Measurements from ENCODE around the gene CEP112.
"Not testable (repeated sequence)": the region's sequence is repeated elsewhere in the genome, so short reads cannot be mapped to it uniquely, and the experiment has no call there.

Gene CEP112

GRCh38 chr17:65762973-65763372, 429.0 kb downstream of the CEP112 start:
- no peak for DNase-seq

DNA sequence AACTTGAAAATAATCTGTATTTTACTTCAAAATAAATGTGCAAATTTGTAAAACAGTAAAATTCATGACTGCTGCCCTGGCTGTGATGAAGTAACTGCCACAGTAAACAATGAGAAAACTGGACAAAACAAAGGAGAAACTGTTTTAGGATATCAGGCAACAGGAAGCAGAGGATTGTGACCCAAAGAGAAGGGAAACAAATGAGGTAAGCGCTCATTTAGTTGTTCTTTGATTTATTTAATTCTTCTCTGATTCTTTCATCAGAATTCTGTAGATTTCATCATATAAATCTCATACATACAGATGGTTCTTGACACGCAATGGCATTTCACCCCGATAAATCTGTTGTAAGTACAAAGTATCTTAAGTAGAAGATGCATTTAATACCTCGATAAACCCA, 432.4 kb downstream of the CEP112 start:
- no peak for DNase-seq

GRCh38 chr17:65756760-65757159, 435.2 kb downstream of the CEP112 start:
- DNase-seq = no peak

DNA sequence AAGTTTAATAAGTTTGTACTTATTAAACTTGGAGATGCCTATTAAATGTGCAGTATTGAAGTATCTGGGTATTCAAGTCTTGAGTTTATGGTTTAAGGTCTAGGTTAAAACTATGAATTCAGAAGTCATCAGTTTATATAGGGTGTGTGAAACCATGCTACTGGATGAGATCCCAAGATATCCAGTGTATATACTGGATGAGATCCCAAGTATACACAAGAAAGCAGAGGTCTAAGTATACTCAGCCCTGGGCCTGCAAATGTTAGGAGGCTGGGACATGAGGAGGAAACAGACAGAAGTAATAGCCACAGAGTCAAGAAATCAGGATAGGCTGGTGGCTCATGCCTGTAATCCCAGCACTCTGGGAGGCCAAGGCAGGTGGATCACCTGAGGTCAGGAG, 436.1 kb downstream of the CEP112 start:
- DNase-seq = no peak

DNA sequence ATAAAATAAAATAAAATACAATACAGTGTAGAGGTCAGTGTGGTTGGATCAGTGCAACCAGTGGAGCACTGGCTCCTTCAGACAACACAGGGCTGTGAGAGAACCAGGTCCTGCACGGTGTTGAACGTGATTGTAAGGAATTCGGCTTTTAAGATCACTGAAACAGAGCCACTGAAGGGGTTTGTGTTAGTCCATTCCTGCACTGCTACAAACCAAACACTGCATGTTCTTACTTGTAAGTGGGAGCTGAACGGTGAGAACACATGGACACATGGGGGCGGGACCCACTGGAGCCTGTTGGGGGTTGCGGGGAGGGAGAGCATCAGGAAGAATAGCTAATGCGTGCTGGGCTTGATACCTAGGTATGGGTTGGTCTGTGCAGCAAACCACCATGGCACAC, 437.3 kb downstream of the CEP112 start:
- DNase-seq = no peak

DNA sequence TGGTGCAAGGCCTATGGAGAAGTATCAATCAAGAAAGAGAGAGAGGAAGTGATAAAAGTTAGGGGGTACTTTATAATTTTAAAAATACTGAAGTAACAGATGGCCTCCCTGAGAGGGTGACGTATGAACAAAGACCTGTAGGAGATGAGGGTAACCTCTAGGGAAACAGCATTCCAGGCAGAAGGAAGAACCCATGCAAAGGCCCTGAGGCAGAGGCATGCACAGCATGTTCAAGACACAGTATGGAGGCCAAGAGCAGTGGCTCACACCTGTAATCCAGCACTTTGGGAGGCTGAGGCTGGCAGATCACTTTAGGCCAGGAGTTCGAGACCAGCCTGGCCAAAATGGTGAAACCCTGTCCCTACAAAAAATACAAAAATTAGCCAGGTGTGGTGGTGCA, 437.9 kb downstream of the CEP112 start:
- no peak for DNase-seq

- DNase-seq = no peak
These were observed 438.6 kb downstream of the CEP112 start for GRCh38 chr17:65753348-65753747.

DNA sequence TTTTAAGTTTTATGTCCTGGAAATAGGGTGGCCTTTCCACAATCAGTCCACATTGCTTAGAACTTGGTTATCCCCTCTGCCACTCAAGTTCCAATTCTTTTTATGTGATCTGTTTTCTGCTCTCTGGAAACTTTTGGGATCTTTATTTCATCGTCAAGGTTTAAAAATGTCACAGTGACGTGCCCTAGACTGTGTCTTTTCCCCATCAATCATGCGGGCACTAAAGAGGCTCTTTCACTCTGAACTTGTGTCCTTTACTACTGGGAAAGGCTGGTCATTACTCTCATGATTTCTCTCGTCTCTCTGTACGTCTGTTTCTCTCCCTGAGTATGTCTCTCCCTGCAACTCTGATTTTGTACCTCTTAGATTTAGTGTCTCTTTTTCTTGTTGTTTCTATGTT, 440.7 kb downstream of the CEP112 start:
- DNase-seq = no peak

DNA sequence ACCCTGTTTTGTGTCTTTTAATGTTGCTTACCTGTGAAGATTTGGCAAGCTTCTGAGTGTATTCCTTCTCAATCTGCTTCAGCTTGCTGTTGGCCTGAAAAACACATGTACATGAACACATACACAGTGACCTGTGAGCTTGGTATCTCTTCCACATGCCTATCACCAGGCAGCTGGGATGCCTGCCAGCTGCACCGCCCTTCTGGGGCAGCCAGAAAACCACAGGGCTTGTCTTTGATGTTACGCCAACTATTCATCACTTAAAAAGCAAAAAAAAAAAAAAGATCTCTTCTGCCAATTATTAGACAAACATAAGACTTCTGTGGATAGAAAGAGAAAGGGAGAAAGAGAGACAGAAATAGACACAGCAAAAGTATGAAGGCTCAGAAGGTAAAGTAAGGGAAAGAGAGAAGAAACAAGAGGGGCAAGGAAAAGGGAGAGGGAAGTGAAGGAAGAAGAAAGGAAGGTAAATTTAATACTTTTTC, 441.3 kb downstream of the CEP112 start:
- no peak for DNase-seq

DNA sequence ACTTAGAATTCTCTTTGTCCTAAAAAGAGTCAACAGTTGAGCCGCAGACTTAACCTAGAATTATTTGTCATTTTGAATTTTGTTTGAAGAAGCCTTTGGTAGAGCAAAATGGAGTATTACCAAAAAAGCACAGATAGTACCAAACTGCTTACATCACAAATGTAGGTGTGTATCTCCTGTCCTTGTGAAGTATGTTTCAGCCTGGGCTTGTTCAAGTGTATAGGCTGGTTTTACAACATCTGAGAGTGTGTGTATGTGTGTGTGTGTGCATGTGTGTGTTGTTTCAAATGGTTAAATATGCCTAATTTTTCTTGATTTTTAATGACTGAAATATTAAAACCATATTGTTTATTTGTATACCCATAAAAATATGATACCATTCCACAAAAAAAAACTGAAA, 441.8 kb downstream of the CEP112 start:
- no peak for DNase-seq

DNA sequence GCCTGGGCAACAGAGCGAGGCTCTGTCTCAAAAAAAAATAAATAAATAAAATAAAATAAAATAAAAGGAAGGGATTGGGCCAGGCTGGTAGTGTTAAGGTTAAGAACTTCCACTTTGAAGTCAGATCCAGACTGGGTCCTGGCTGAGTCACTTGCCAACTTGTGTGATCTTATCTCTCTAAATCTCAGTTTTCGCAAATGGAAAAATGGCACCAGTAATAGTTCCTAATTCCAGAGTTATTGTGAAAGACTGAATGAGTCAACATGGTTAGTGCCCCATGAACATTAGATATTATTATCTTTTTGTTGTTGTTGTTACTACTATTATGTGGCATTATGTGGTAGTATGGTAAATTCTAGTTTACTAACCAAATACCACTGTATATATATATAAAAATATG, 442.5 kb downstream of the CEP112 start:
- DNase-seq = no peak

- no peak for DNase-seq
These were observed 446.7 kb downstream of the CEP112 start for GRCh38 chr17:65745241-65745640.

- no peak for DNase-seq
These were observed 448.7 kb downstream of the CEP112 start for GRCh38 chr17:65743308-65743655.

DNA sequence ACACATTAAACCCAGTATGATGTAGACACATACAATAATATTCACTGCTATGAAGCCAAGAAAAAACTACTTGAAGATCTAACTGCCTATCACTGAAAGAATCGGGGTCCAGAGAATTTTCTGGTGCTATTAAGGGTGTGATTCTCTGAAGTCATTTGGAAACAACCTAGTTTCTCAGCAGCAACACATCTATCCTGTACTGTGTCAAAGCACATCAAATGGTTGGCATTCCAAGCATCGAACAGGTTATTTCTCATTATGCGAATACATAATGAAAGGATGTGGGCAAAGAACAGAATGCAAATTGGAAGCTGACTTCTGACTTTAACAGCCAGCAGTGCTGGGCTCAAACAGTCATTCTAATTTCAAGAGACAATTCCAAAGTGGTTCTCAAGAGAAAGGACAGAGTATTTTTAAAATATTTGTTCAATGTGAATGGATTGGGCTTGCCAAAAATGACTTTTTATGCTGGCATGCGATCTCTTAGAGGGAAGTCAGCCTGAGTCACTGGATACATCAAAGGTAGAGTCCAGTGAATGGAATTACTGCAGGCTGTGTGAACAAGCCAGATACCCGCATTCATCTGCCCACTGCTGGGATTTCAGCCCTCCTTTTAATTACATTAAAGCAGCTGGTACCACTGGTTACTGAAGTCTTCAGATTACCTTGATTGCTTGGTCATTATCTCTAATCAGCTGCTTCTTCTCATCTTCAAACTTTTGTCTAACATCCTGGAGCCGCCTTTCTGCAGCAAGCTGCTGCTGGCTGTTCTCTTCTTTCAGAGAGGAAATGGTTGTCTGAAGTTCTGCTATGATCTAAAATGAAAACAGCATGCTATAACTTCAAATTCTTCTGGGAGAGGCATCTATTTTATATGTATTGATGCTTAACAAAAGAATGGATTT, 449.3 kb downstream of the CEP112 start:
- no peak for DNase-seq

DNA sequence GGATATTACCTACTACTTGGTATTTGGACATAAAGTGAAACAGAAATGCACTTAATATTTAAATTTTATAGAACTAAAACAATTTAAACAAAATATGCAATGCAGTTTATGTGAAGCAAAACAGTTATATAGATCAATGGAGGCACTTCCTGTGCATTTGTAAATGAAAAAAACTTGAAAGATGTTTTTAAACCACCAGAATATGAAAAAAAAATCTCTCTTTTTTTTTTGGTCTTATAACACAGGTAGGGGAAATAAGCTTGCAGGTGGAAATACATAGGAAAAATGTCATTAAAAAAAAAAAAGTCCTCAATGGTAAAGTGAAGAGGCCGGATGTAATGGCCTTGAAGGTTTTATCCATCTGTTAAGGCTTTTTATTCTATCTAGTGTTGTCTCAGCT, 450.2 kb downstream of the CEP112 start:
- DNase-seq = no peak

DNA sequence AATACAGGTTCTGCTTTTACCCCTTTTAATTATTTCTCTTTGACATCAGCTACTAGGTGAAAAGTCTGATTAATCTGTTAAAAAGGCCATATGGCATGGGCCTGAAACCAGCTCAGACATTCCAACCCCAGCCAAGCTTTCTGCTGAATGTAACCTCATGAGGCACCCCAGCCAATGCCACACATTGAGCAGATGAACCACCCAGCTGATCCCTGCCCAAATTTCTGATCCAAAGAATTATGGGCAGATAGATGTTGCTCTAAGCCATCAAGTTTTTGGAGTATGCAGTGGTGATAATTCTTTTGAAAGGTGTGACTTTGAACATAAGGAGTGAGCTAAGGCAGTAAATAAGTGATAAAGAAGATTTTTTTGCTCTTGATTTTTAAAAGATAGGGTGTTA, 452.9 kb downstream of the CEP112 start:
- no peak for DNase-seq

GRCh38 chr17:65737451-65737850, 454.5 kb downstream of the CEP112 start:
- DNase-seq = no peak

GRCh38 chr17:65733314-65733713, 458.6 kb downstream of the CEP112 start:
- no peak for DNase-seq

DNA sequence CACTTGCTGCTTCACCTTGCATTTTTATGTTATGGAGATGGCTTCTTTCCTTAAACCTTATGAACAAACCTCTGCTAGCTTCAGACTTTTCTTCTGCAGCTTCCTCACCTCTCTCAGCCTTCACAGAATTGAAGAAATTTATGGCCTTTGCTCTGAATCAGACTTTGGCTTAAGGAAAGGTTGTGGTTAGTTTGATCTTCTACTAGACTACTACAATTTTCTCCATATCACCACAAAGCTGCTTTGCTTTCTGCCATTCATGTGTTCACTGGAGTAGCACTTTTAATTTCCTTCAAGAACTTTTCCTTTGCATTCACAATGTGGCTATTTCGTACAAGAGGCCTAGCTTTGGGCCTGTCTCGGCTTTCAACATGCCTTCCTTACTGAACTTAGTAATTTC, 459.3 kb downstream of the CEP112 start:
- not testable (repeated sequence) for DNase-seq

DNA sequence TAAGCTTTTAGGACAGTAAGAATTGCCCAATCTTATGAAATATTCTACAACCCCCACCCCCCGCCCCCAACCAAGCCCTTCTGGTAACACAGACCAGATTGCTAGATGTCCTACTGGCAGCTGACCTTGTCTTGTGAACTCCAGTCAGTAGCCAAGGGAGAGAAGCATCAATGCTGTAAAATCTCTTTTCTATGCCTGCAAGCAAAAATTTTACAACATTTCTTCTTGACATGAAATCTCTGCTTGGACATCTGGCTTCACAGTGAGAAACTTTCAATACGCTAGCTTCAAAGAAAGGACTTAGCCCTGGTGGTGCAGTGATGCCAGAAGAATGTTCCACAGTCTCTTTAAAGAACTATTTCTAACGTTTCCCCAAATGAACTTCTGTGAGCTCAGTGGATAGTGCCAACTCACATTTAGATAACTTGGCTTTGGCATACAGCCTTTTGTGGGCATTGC, 461.2 kb downstream of the CEP112 start:
- no peak for DNase-seq

- no peak for DNase-seq
These were observed 462.7 kb downstream of the CEP112 start for GRCh38 chr17:65729207-65729606.

GRCh38 chr17:65727832-65728231, 464.1 kb downstream of the CEP112 start:
- no peak for DNase-seq

DNA sequence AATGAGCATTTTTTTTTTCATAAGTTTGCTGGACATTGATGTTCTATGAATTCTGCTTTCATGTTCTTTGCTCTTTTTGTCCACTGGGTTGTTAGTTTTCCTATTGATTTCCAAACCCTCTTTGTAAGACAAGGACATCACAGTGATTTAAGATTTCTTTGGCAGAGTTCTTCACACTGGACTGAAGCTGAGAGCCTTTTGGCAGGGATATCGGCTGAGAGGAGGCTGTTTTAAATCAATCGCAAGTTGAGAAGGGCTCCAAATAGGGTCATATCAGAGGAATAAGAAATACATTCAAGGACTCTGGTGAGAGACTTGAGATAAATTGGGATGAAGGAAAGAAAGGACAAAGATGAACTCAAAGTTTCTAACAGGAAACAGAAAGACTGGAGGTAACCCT, 464.7 kb downstream of the CEP112 start:
- DNase-seq = no peak

GRCh38 chr17:65723431-65724151, 468.3 kb downstream of the CEP112 start:
- DNase-seq = no peak

Measured in inflammatory macrophage (primary cell).